ENCODE data around the gene DAG1.

The DAG1 gene

GRCh38 chr3:49454898-49455681, 15.0 kb upstream of the DAG1 start:
- no peak overlapping the region for H3K4me3 ChIP-seq (replicated peaks; ENCODE audit: insufficient read depth, low read length)
- TF ChIP-seq GABPA (IDR thresholded peaks at IDR 0.05; ENCODE audit: low read depth) (no peak), POLR2AphosphoS5 (IDR thresholded peaks at IDR 0.05; ENCODE audit: low read depth) (no peak), CTCF (IDR thresholded peaks at IDR 0.05; ENCODE audit: insufficient read depth, low read length) (no peak), SPI1 (IDR thresholded peaks at IDR 0.05; ENCODE audit: borderline replicate concordance, low read depth) (no peak)
- TF ChIP-seq, protein P1, sequence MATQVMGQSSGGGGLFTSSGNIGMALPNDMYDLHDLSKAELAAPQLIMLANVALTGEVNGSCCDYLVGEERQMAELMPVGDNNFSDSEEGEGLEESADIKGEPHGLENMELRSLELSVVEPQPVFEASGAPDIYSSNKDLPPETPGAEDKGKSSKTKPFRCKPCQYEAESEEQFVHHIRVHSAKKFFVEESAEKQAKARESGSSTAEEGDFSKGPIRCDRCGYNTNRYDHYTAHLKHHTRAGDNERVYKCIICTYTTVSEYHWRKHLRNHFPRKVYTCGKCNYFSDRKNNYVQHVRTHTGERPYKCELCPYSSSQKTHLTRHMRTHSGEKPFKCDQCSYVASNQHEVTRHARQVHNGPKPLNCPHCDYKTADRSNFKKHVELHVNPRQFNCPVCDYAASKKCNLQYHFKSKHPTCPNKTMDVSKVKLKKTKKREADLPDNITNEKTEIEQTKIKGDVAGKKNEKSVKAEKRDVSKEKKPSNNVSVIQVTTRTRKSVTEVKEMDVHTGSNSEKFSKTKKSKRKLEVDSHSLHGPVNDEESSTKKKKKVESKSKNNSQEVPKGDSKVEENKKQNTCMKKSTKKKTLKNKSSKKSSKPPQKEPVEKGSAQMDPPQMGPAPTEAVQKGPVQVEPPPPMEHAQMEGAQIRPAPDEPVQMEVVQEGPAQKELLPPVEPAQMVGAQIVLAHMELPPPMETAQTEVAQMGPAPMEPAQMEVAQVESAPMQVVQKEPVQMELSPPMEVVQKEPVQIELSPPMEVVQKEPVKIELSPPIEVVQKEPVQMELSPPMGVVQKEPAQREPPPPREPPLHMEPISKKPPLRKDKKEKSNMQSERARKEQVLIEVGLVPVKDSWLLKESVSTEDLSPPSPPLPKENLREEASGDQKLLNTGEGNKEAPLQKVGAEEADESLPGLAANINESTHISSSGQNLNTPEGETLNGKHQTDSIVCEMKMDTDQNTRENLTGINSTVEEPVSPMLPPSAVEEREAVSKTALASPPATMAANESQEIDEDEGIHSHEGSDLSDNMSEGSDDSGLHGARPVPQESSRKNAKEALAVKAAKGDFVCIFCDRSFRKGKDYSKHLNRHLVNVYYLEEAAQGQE (IDR thresholded peaks at IDR 0.05; ENCODE audit: insufficient replicate concordance, low read depth), result no peak
- H3K27ac ChIP-seq (replicated peaks), result no peak overlapping the region
- DNase-seq (ENCODE audit: low read depth in 1 of 2, low spot score in 1 of 2), result no peak
- H3K27me3 ChIP-seq (ENCODE audit: insufficient read depth, poor library complexity, severe bottlenecking), result no peaks in the 10 kb centered on the region

GRCh38 chr3:49456466-49456865, 13.6 kb upstream of the DAG1 start:
- Histone ChIP-seq H3K27ac (replicated peaks) (no peak overlapping the region), H3K4me3 (replicated peaks; ENCODE audit: insufficient read depth, low read length) (no peak overlapping the region), H3K27me3 (ENCODE audit: insufficient read depth, poor library complexity, severe bottlenecking) (no peaks in the 10 kb centered on the region)
- DNase-seq (ENCODE audit: low read depth in 1 of 2, low spot score in 1 of 2), result no peak
- TF ChIP-seq GABPA (IDR thresholded peaks at IDR 0.05; ENCODE audit: low read depth), result no peak
- no peak for TF ChIP-seq CTCF (IDR thresholded peaks at IDR 0.05; ENCODE audit: insufficient read depth, low read length)
- TF ChIP-seq, protein P1 (IDR thresholded peaks at IDR 0.05; ENCODE audit: insufficient replicate concordance, low read depth), result no peak
- no peak for TF ChIP-seq SPI1 (IDR thresholded peaks at IDR 0.05; ENCODE audit: borderline replicate concordance, low read depth)
- no peak for TF ChIP-seq POLR2AphosphoS5 (IDR thresholded peaks at IDR 0.05; ENCODE audit: low read depth)

- Histone ChIP-seq H3K27ac (replicated peaks) (no peak overlapping the region), H3K27me3 (ENCODE audit: insufficient read depth, poor library complexity, severe bottlenecking) (no peaks in the 10 kb centered on the region), H3K4me3 (replicated peaks; ENCODE audit: insufficient read depth, low read length) (no peak overlapping the region)
- no peak for TF ChIP-seq POLR2AphosphoS5 (IDR thresholded peaks at IDR 0.05; ENCODE audit: low read depth)
- no peak for TF ChIP-seq CTCF (IDR thresholded peaks at IDR 0.05; ENCODE audit: insufficient read depth, low read length)
- no peak for TF ChIP-seq GABPA (IDR thresholded peaks at IDR 0.05; ENCODE audit: low read depth)
- no peak for TF ChIP-seq SPI1 (IDR thresholded peaks at IDR 0.05; ENCODE audit: borderline replicate concordance, low read depth)
- DNase-seq (ENCODE audit: low read depth in 1 of 2, low spot score in 1 of 2), result no peak
These were observed 9.7 kb upstream of the DAG1 start for GRCh38 chr3:49460188-49460890.
